Measurements from ENCODE around the gene CFAP161.

Gene CFAP161

GRCh38 chr15:81107889-81108288, 26.2 kb upstream of the CFAP161 start:
- H3K36me3 ChIP-seq (ENCODE audit: control insufficient read depth, insufficient read depth, low read length): no peaks in the 10 kb centered on the region
- H3K9ac ChIP-seq (ENCODE audit: low read depth, low read length): no peak overlapping the region
- H3K9me3 ChIP-seq (ENCODE audit: control insufficient read depth, insufficient read depth, low read length): no peaks in the 10 kb centered on the region
- no peaks in the 10 kb centered on the region for H3K27me3 ChIP-seq (ENCODE audit: control insufficient read depth, insufficient read depth, low read length)
- H3K4me1 ChIP-seq (ENCODE audit: control insufficient read depth, insufficient read depth, low read length): peaks cover 3% of the 10 kb centered on the region; the same call in 1 of the 2 replicates
- no peak overlapping the region for H3K4me3 ChIP-seq (ENCODE audit: low read depth, low read length)
- no peak overlapping the region for H3K27ac ChIP-seq (ENCODE audit: low read depth, low read length)

DNA sequence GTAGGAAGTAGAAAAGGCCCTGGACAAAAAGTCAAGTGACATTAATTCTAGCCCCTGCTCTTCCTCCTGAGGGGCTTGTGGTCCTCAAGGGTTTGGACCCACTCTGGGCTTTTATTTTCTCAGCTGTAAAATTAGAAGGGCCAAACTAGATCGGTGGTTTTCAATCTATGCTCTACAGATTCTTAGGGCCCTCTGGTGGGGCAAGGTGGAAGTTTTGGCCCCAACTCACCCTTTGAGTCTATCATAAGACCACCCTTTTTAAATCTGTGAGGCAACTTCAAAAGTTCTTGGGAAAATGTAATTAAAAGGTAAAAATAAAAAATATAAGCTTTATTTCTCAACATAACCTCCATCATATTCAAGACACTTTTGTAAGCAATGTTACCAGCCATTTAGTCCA, 25.6 kb upstream of the CFAP161 start:
- Histone ChIP-seq H3K9me3 (ENCODE audit: control insufficient read depth, insufficient read depth, low read length) (no peaks in the 10 kb centered on the region), H3K9ac (ENCODE audit: low read depth, low read length) (no peak overlapping the region)

DNA sequence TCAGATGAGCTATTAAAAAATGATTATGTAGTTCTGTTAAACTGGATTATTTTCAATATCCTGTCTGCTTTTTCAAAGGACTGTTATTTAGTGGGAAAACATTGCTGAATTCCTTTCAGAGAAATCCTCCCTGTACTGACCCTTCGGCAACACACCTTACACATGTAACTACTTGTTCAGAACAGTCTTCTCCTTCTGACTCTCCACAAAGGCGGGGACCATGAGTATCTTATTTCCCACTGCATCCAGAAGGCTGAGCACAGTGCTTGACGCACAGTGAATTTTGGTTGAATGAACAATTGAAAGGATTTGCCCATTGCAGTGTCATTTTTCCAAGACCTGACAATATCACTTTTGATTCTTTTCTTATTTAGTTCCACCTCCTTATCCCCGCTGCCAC, 23.1 kb upstream of the CFAP161 start:
- Histone ChIP-seq H3K36me3 (ENCODE audit: control insufficient read depth, insufficient read depth, low read length) (no peaks in the 10 kb centered on the region), H3K4me3 (ENCODE audit: low read depth, low read length) (no peak overlapping the region), H3K9ac (ENCODE audit: low read depth, low read length) (no peak overlapping the region), H3K27ac (ENCODE audit: low read depth, low read length) (no peak overlapping the region), H3K4me1 (ENCODE audit: control insufficient read depth, insufficient read depth, low read length) (peaks cover 16% of the 10 kb centered on the region), H3K27me3 (ENCODE audit: control insufficient read depth, insufficient read depth, low read length) (no peaks in the 10 kb centered on the region), H3K9me3 (ENCODE audit: control insufficient read depth, insufficient read depth, low read length) (no peaks in the 10 kb centered on the region)

More for the DNA sequence above, 25.6 kb upstream of the CFAP161 start:
- no peak overlapping the region for H3K27ac ChIP-seq (ENCODE audit: low read depth, low read length)
- no peaks in the 10 kb centered on the region for H3K36me3 ChIP-seq (ENCODE audit: control insufficient read depth, insufficient read depth, low read length)
- no peak overlapping the region for H3K4me3 ChIP-seq (ENCODE audit: low read depth, low read length)
- peaks cover 7% of the 10 kb centered on the region for H3K4me1 ChIP-seq (ENCODE audit: control insufficient read depth, insufficient read depth, low read length)
- no peaks in the 10 kb centered on the region for H3K27me3 ChIP-seq (ENCODE audit: control insufficient read depth, insufficient read depth, low read length)

DNA sequence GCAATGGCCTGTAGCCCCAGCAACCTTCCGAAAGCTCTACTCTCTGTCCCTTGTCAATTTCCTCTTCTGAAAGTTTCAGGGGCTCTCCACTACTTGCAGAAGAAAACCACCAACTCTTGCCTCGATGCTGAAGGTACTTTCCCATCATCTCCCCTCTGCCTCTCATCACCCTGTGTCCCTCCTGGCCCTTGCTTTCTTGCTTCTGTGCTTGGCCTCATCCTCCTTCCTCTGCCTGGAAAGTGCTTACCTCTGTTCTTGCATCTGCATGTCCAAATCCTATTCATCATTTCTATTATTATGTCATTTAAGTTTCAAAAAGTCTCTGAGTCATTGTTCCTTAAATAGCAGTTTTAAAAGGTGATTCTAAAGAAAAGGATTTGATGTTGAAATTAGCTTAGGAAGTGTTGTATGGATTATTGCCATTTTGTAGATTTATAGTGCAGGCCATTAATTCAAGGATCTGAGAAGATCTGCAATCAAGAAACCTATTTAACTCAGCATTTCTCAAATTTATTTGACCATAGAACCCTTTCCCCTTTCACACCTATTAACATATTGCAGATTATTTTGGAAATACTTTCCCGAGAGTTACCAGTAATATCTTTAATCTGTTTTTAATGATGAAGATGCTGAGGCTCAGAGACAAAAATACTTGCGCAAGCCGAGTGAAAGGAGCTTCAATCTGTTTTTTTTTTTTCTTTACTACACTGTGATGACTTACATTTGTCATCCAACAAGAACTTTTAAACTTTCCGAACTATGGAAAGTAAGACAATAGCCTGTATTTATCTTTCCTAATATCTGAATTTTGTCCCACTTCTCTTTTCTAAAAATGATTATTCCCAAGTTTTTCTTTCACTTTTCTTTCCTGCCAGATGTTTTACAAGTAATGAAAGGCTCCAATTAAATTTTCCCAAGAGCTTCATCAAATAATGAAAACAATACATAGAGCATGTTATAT, 22.3 kb upstream of the CFAP161 start:
- Histone ChIP-seq H3K4me3 (ENCODE audit: low read depth, low read length) (no peak overlapping the region), H3K27ac (ENCODE audit: low read depth, low read length) (no peak overlapping the region), H3K4me1 (ENCODE audit: control insufficient read depth, insufficient read depth, low read length) (peaks cover 16% of the 10 kb centered on the region), H3K9me3 (ENCODE audit: control insufficient read depth, insufficient read depth, low read length) (no peaks in the 10 kb centered on the region), H3K27me3 (ENCODE audit: control insufficient read depth, insufficient read depth, low read length) (no peaks in the 10 kb centered on the region), H3K9ac (ENCODE audit: low read depth, low read length) (no peak overlapping the region), H3K36me3 (ENCODE audit: control insufficient read depth, insufficient read depth, low read length) (no peaks in the 10 kb centered on the region)

DNA sequence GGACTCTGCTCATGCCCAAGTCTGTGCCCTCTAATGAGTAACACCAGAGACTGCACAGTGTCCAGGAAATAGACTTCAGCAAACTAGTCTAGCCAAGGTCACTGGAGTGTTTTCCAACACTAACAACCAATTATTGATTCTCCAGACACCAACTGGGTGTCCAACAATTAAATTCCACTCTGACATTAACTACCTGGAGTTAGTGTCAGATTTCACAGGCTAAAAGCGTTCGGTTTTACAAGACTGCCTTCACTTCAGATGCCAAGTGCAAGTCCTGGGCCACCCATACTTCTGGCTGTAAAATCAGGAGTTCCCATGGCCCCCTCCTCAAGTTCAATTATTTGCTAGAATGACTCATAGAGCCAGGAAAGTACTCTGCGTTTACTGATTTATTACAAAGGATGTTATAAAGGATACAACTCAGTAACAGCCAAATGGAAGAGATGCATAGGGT, 20.8 kb upstream of the CFAP161 start:
- Histone ChIP-seq H3K9ac (ENCODE audit: low read depth, low read length) (no peak overlapping the region), H3K27ac (ENCODE audit: low read depth, low read length) (no peak overlapping the region), H3K36me3 (ENCODE audit: control insufficient read depth, insufficient read depth, low read length) (no peaks in the 10 kb centered on the region), H3K27me3 (ENCODE audit: control insufficient read depth, insufficient read depth, low read length) (no peaks in the 10 kb centered on the region; the same call in 1 of the 2 replicates), H3K9me3 (ENCODE audit: control insufficient read depth, insufficient read depth, low read length) (no peaks in the 10 kb centered on the region), H3K4me1 (ENCODE audit: control insufficient read depth, insufficient read depth, low read length) (peaks cover 16% of the 10 kb centered on the region), H3K4me3 (ENCODE audit: low read depth, low read length) (no peak overlapping the region)

DNA sequence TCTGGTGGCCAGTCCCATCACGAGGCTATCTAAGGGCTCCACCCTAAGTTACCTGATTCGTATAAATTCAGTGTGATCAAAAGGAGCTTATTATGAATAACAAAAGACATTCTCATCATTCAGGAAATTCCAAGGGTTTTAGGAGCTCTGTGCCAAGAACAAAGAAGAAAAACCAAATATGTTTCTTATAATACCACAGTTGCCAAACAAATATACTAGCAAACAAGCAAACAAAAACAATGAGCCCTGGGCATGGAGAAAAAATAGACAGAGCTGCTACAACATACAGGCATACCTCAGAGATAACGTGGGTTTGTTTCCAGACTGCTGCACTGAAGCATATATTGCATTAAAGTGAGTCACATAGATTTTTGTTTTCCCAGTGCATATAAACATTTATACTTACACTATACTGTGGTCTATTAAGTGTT, 20.2 kb upstream of the CFAP161 start:
- Histone ChIP-seq H3K4me3 (ENCODE audit: low read depth, low read length) (no peak overlapping the region), H3K9ac (ENCODE audit: low read depth, low read length) (no peak overlapping the region), H3K27me3 (ENCODE audit: control insufficient read depth, insufficient read depth, low read length) (no peaks in the 10 kb centered on the region; the same call in 1 of the 2 replicates), H3K4me1 (ENCODE audit: control insufficient read depth, insufficient read depth, low read length) (peaks cover 16% of the 10 kb centered on the region), H3K36me3 (ENCODE audit: control insufficient read depth, insufficient read depth, low read length) (no peaks in the 10 kb centered on the region), H3K27ac (ENCODE audit: low read depth, low read length) (no peak overlapping the region), H3K9me3 (ENCODE audit: control insufficient read depth, insufficient read depth, low read length) (no peaks in the 10 kb centered on the region)

GRCh38 chr15:81115054-81115939, 18.8 kb upstream of the CFAP161 start:
- Histone ChIP-seq H3K36me3 (ENCODE audit: control insufficient read depth, insufficient read depth, low read length) (no peaks in the 10 kb centered on the region), H3K4me1 (ENCODE audit: control insufficient read depth, insufficient read depth, low read length) (peaks cover 16% of the 10 kb centered on the region), H3K27me3 (ENCODE audit: control insufficient read depth, insufficient read depth, low read length) (no peaks in the 10 kb centered on the region; the same call in 1 of the 2 replicates), H3K4me3 (ENCODE audit: low read depth, low read length) (no peak overlapping the region), H3K9ac (ENCODE audit: low read depth, low read length) (no peak overlapping the region), H3K9me3 (ENCODE audit: control insufficient read depth, insufficient read depth, low read length) (0 out of 2 replicates have a peak, but pooled peaks cover 2% of the 10 kb centered on the region), H3K27ac (ENCODE audit: low read depth, low read length) (no peak overlapping the region)

DNA sequence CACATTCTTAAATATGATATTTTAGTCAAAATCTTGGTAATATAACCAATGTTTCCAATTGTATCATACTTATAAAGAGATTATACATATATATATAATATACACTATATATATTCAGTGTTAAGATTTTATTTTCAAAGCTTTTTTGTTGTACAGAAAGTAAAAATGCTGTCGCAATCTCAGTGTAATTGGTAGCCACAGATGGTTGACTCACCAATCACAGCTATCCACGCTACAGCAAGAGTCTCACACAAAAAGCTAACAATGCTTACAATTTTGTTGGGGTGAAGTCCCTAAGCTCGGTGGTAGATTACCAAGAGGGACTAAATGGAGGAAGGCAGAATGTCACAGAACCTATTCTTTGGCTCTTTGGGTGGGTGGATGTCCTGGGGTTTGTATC, 16.9 kb upstream of the CFAP161 start:
- Histone ChIP-seq H3K4me3 (ENCODE audit: low read depth, low read length) (no peak overlapping the region), H3K4me1 (ENCODE audit: control insufficient read depth, insufficient read depth, low read length) (peaks cover 13% of the 10 kb centered on the region), H3K9ac (ENCODE audit: low read depth, low read length) (no peak overlapping the region), H3K9me3 (ENCODE audit: control insufficient read depth, insufficient read depth, low read length) (peaks cover 9% of the 10 kb centered on the region; the same call in 1 of the 2 replicates), H3K36me3 (ENCODE audit: control insufficient read depth, insufficient read depth, low read length) (no peaks in the 10 kb centered on the region), H3K27ac (ENCODE audit: low read depth, low read length) (no peak overlapping the region), H3K27me3 (ENCODE audit: control insufficient read depth, insufficient read depth, low read length) (no peaks in the 10 kb centered on the region; the same call in 1 of the 2 replicates)

- Histone ChIP-seq H3K9me3 (ENCODE audit: control insufficient read depth, insufficient read depth, low read length) (peaks cover 9% of the 10 kb centered on the region; the same call in 1 of the 2 replicates), H3K27ac (ENCODE audit: low read depth, low read length) (no peak overlapping the region), H3K4me3 (ENCODE audit: low read depth, low read length) (no peak overlapping the region), H3K9ac (ENCODE audit: low read depth, low read length) (no peak overlapping the region), H3K4me1 (ENCODE audit: control insufficient read depth, insufficient read depth, low read length) (peaks cover 13% of the 10 kb centered on the region), H3K36me3 (ENCODE audit: control insufficient read depth, insufficient read depth, low read length) (no peaks in the 10 kb centered on the region), H3K27me3 (ENCODE audit: control insufficient read depth, insufficient read depth, low read length) (no peaks in the 10 kb centered on the region; the same call in 1 of the 2 replicates)
These were observed 16.5 kb upstream of the CFAP161 start for GRCh38 chr15:81117581-81117980.

GRCh38 chr15:81118361-81118760, 15.7 kb upstream of the CFAP161 start:
- Histone ChIP-seq H3K9ac (ENCODE audit: low read depth, low read length) (no peak overlapping the region), H3K4me3 (ENCODE audit: low read depth, low read length) (no peak overlapping the region), H3K27ac (ENCODE audit: low read depth, low read length) (no peak overlapping the region), H3K9me3 (ENCODE audit: control insufficient read depth, insufficient read depth, low read length) (peaks cover 9% of the 10 kb centered on the region; the same call in 1 of the 2 replicates), H3K36me3 (ENCODE audit: control insufficient read depth, insufficient read depth, low read length) (no peaks in the 10 kb centered on the region), H3K27me3 (ENCODE audit: control insufficient read depth, insufficient read depth, low read length) (no peaks in the 10 kb centered on the region; the same call in 1 of the 2 replicates), H3K4me1 (ENCODE audit: control insufficient read depth, insufficient read depth, low read length) (peaks cover 10% of the 10 kb centered on the region)
